K562 (cell line): ENCODE measurements around the gene DUS1L. TPM values are rescaled to one million over a fixed set of nuclear protein-coding genes. Genes with fewer than 3 reads are reported as not detected.
A peak's percentile ranks its signal among the peaks of the same experiment; 100 is the strongest.

Experiments used
- ARID1B ChIP-seq: fragments of 450-650 bp; IDR thresholded peaks from 2 replicates; pipeline ENCODE4 v1.6.1; 2016; ENCODE audit warnings: antibody characterized with exemption, mild to moderate bottlenecking, inconsistent platforms
- BHLHE40 ChIP-seq: IDR thresholded peaks from 2 replicates; pipeline ENCODE4 v1.6.1; 2011; ENCODE audit warnings: low read length, improper control_type of control experiment
- DNMT1 ChIP-seq: fragments of 450-650 bp; IDR thresholded peaks from 2 replicates; pipeline ENCODE4 v1.6.1; 2016; ENCODE audit warnings: antibody characterized with exemption, mild to moderate bottlenecking
- E2F3 ChIP-seq: fragments of 250-450 bp; sonication (Bioruptor Pico); IDR thresholded peaks from 2 replicates; pipeline ENCODE4 v1.4.0; 2020; ENCODE audit warnings: mild to moderate bottlenecking
- ELK3 ChIP-seq: fragments of 450-650 bp; formaldehyde crosslinking; IDR thresholded peaks from 2 replicates; pipeline ENCODE4 v1.4.0; 2020; ENCODE audit warnings: mild to moderate bottlenecking
- FOXK1 ChIP-seq: sonication (generic); formaldehyde crosslinking; IDR thresholded peaks from 2 replicates; pipeline ENCODE4 v1.8.0; 2022; ENCODE audit warnings: missing genetic modification reagents, mild to moderate bottlenecking, borderline replicate concordance
- GABPB2 ChIP-seq: fragments of 250-450 bp; sonication (Bioruptor Pico); conservative IDR thresholded peaks from 2 replicates; pipeline ENCODE4 v1.5.1; 2021; ENCODE audit warnings: mild to moderate bottlenecking
- GATA2 ChIP-seq: sonication (generic); formaldehyde crosslinking; IDR thresholded peaks from 2 replicates; pipeline ENCODE4 v1.4.0; 2020; ENCODE audit warnings: mild to moderate bottlenecking, missing genetic modification reagents
- HMG20B ChIP-seq: fragments of 250-450 bp; sonication (Bioruptor Pico); IDR thresholded peaks from 2 replicates; pipeline ENCODE4 v1.5.0; 2021; ENCODE audit warnings: mild to moderate bottlenecking
- HNRNPUL1 ChIP-seq: fragments of 200-400 bp; formaldehyde crosslinking; IDR thresholded peaks from 2 replicates; pipeline ENCODE4 v1.6.1; 2017; ENCODE audit warnings: low read length
- JUN ChIP-seq, 2 experiments: sonication (generic) in 1 of 2; formaldehyde crosslinking in 1 of 2; IDR thresholded peaks; 2 replicates each; pipeline versions ENCODE4 v1.6.1 to v1.8.0; 2012 to 2022; ENCODE audit warnings: borderline replicate concordance in 2 of 2, mild to moderate bottlenecking in 2 of 2, improper control_type of control experiment in 1 of 2, low read depth in 1 of 2, low read length in 1 of 2, missing genetic modification reagents in 1 of 2
- MXD1 ChIP-seq: fragments of 250-450 bp; sonication (Bioruptor Pico); IDR thresholded peaks from 2 replicates; pipeline ENCODE4 v1.8.0; 2021; ENCODE audit warnings: borderline replicate concordance, mild to moderate bottlenecking, moderate library complexity; ENCODE audit not compliant: poor library complexity, severe bottlenecking
- NELFE ChIP-seq: IDR thresholded peaks from 2 replicates; pipeline ENCODE4 v1.6.1; 2011; ENCODE audit warnings: mild to moderate bottlenecking; ENCODE audit not compliant: insufficient read depth, insufficient read length
- NR0B1 ChIP-seq: fragments of 450-650 bp; IDR thresholded peaks from one replicate; pipeline ENCODE4 v1.6.1; 2018; ENCODE audit warnings: mild to moderate bottlenecking, moderate library complexity; ENCODE audit not compliant: partially characterized antibody
- NR4A1 ChIP-seq, 2 experiments: fragments of 250-450 bp in 1 of 2; fragments of 450-650 bp in 1 of 2; sonication (Bioruptor Pico) in 1 of 2; IDR thresholded peaks; 2 replicates each; pipeline versions ENCODE4 v1.4.0 to v1.6.1; 2016 to 2020; ENCODE audit warnings: mild to moderate bottlenecking in 2 of 2, missing compliant biosample characterization in 1 of 2, missing genetic modification characterization in 1 of 2, moderate library complexity in 1 of 2
- RB1 ChIP-seq: fragments of 450-650 bp; IDR thresholded peaks from 2 replicates; pipeline ENCODE4 v1.6.1; 2017; ENCODE audit warnings: low read depth, mild to moderate bottlenecking
- STAT5A ChIP-seq: IDR thresholded peaks from 2 replicates; pipeline ENCODE4 v1.6.1; 2012; ENCODE audit warnings: low read length, inconsistent platforms, borderline replicate concordance
- ZC3H4 ChIP-seq: sonication (generic); formaldehyde crosslinking; IDR thresholded peaks from 2 replicates; pipeline ENCODE4 v1.9.0; 2021; ENCODE audit warnings: missing genetic modification reagents, borderline replicate concordance
- ZNF707 ChIP-seq: fragments of 250-450 bp; sonication (Bioruptor Pico); conservative IDR thresholded peaks from 2 replicates; pipeline ENCODE4 v1.8.0; 2022; ENCODE audit warnings: inconsistent platforms, mild to moderate bottlenecking, moderate library complexity
- ZNF766 ChIP-seq: fragments of 200-800 bp; sonication (Bioruptor generic); conservative IDR thresholded peaks from 2 replicates; pipeline ENCODE4 v1.6.1; 2016; ENCODE audit warnings: missing genetic modification characterization, missing compliant biosample characterization
- polyA plus RNA-seq, 8 experiments: library from polyadenylated mRNA; depleted of rRNA in 4 of 8; stranded (reverse) in 5 of 8; unstranded in 3 of 8; fragments of >200 nt; fragmentation: Nextera tagmentation in 2 of 8; fragmentation: Illumina TruSeq in 1 of 8; extraction: Ambion mirVana in 2 of 8; extraction: Trizol in 1 of 8; gene quantifications; 2 replicates each; pipeline versions ENCODE4 v1.2.1 to v1.2.3, GENCODE V29; 2011 to 2014; ENCODE audit warnings: inconsistent platforms in 1 of 8, missing spikeins in 1 of 8
- total RNA-seq, 7 experiments: library from RNA; depleted of rRNA in 6 of 7; stranded (reverse); fragments of >200 nt in 6 of 7; fragmentation: Illumina TruSeq in 2 of 7; extraction: Trizol in 2 of 7; gene quantifications; 2 replicates each; pipeline versions ENCODE4 v1.2.1 to v1.2.3, GENCODE V29; 2011 to 2021; ENCODE audit warnings: low replicate concordance in 1 of 7
- TF ChIP-seq, protein P1 (sequence below): fragments of 250-450 bp; sonication (Bioruptor Pico); IDR thresholded peaks from 2 replicates; pipeline ENCODE4 v1.5.0; 2020; ENCODE audit warnings: mild to moderate bottlenecking, borderline replicate concordance

The DUS1L gene
- total and polyA plus RNA-seq, 9 of the 15 experiments (the other 6 are each of a cell fraction or from before 2014, with no cell fraction given) = 7.8 to 210 (median 83.9) TPM

- TF ChIP-seq, protein P1, sequence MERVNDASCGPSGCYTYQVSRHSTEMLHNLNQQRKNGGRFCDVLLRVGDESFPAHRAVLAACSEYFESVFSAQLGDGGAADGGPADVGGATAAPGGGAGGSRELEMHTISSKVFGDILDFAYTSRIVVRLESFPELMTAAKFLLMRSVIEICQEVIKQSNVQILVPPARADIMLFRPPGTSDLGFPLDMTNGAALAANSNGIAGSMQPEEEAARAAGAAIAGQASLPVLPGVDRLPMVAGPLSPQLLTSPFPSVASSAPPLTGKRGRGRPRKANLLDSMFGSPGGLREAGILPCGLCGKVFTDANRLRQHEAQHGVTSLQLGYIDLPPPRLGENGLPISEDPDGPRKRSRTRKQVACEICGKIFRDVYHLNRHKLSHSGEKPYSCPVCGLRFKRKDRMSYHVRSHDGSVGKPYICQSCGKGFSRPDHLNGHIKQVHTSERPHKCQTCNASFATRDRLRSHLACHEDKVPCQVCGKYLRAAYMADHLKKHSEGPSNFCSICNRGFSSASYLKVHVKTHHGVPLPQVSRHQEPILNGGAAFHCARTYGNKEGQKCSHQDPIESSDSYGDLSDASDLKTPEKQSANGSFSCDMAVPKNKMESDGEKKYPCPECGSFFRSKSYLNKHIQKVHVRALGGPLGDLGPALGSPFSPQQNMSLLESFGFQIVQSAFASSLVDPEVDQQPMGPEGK (CRISPR knock-in tag) = no peak
- no peak for TF ChIP-seq FOXK1 (CRISPR knock-in tag)
- TF ChIP-seq ZNF766 (CRISPR knock-in tag) = no peak; the same call in 1 of the 2 replicates
- peak; percentile 87 for TF ChIP-seq RB1
- no peak for TF ChIP-seq STAT5A
- TF ChIP-seq BHLHE40 = peak; percentile 82
- no peak for TF ChIP-seq GATA2
- TF ChIP-seq HMG20B (CRISPR knock-in tag) = no peak
- TF ChIP-seq ZNF707 = no peak
- TF ChIP-seq ZC3H4 = no peak; the same call in 1 of the 2 replicates
- no peak for TF ChIP-seq NELFE
- no peak for TF ChIP-seq DNMT1
- TF ChIP-seq JUN (IDR thresholded peaks at IDR 0.05; ENCODE audit: borderline replicate concordance, low read depth, low read length) = peak; percentile 13; the same call in 1 of the 2 replicates
- no peak for TF ChIP-seq JUN (CRISPR knock-in tag; IDR thresholded peaks at IDR 0.05; ENCODE audit: borderline replicate concordance)
- no peak; the same call in 1 of the 2 replicates for TF ChIP-seq ARID1B
- TF ChIP-seq HNRNPUL1 = no peak
- no peak for TF ChIP-seq NR0B1
- no peak for TF ChIP-seq GABPB2
- peak; percentile 58 for TF ChIP-seq MXD1 (CRISPR knock-in tag)
- no peak for TF ChIP-seq E2F3 (CRISPR knock-in tag)
- no peak for TF ChIP-seq NR4A1 (CRISPR knock-in tag; IDR thresholded peaks at IDR 0.05)
- TF ChIP-seq NR4A1 (tag; IDR thresholded peaks at IDR 0.05) = no peak
- TF ChIP-seq ELK3 (CRISPR knock-in tag) = no peak
Observed at GRCh38 chr17:82037092-82037888, 28.3 kb downstream of the DUS1L start, which contains the start of gene DCXR (continued).
